ENCODE measurements around the gene FRY. TPM values are rescaled to one million over a fixed set of nuclear protein-coding genes. Genes with fewer than 3 reads are reported as not detected.

The FRY gene
- total and polyA plus RNA-seq, 4 experiments from 2014 or later: 2.3 to 19.2 (median 11.8) TPM

- Mint-ChIP-seq H3K36me3 (peaks cover 5 to 12% of the 10 kb centered on the region in 2 donors), H3K4me1 (no peaks in the 10 kb centered on the region), H3K27me3 (no peaks in the 10 kb centered on the region), H3K27ac (no peak overlapping the region), H3K4me3 (no peak overlapping the region), H3K9me3 (no peaks in the 10 kb centered on the region)
- H3K9me3 ChIP-seq (ENCODE audit: control insufficient read depth in 1 of 2, low read length in 2 of 2): no peaks in the 10 kb centered on the region
- intact Hi-C loops (cut with micrococcal nuclease): no loop called here
- no peaks in the 10 kb centered on the region for H3K27me3 ChIP-seq (ENCODE audit: insufficient read depth, low read length)
- H3K4me3 ChIP-seq (ENCODE audit: low read length in 2 of 2): no peak overlapping the region
- no peak overlapping the region for H3K27ac ChIP-seq (ENCODE audit: low read depth, low read length)
- no peaks in the 10 kb centered on the region for H3K36me3 ChIP-seq (ENCODE audit: insufficient read depth, low read length)
- ChIA-PET CTCF (ENCODE audit: partially characterized antibody) (interaction anchor here (1.4 to 1.5 kb wide), 2 partner anchors 15 to 37 kb away, joined by 3 to 6 read pairs; no protein-coding TSS in a partner anchor), POLR2A (ENCODE audit: partially characterized antibody) (no interaction called here)
- H3K4me1 ChIP-seq (ENCODE audit: insufficient read depth, low read length): no peaks in the 10 kb centered on the region
- DNase-seq: no peak
Measured at GRCh38 chr13:32202268-32202667, 170.7 kb downstream of the FRY start.

GRCh38 chr13:32203221-32203620, 171.6 kb downstream of the FRY start:
- Mint-ChIP-seq H3K9me3 (no peaks in the 10 kb centered on the region), H3K27me3 (no peaks in the 10 kb centered on the region), H3K36me3 (peaks cover 5 to 12% of the 10 kb centered on the region in 2 donors), H3K4me1 (no peaks in the 10 kb centered on the region), H3K4me3 (no peak overlapping the region), H3K27ac (no peak overlapping the region)
- H3K27ac ChIP-seq (ENCODE audit: low read depth, low read length): no peak overlapping the region
- no peaks in the 10 kb centered on the region for H3K4me1 ChIP-seq (ENCODE audit: insufficient read depth, low read length)
- intact Hi-C loops (cut with micrococcal nuclease): no loop called here
- no peaks in the 10 kb centered on the region for H3K9me3 ChIP-seq (ENCODE audit: control insufficient read depth in 1 of 2, low read length in 2 of 2)
- POLR2A ChIA-PET (ENCODE audit: partially characterized antibody): no interaction called here
- no peaks in the 10 kb centered on the region for H3K27me3 ChIP-seq (ENCODE audit: insufficient read depth, low read length)
- no peaks in the 10 kb centered on the region for H3K36me3 ChIP-seq (ENCODE audit: insufficient read depth, low read length)
- DNase-seq: no peak
- no peak overlapping the region for H3K4me3 ChIP-seq (ENCODE audit: low read length in 2 of 2)
- CTCF ChIA-PET (ENCODE audit: partially characterized antibody): interaction anchor here (1.4 kb wide), 1 partner anchor 16 kb away, joined by 3 read pairs; no protein-coding TSS in a partner anchor

- intact Hi-C loops (cut with micrococcal nuclease): no loop called here
- no peaks in the 10 kb centered on the region for H3K36me3 ChIP-seq (ENCODE audit: insufficient read depth, low read length)
- Mint-ChIP-seq H3K36me3 (peaks cover 9 to 14% of the 10 kb centered on the region in 2 donors), H3K4me1 (no peaks in the 10 kb centered on the region), H3K9me3 (no peaks in the 10 kb centered on the region), H3K27ac (no peak overlapping the region), H3K4me3 (peak overlapping the region in 1 of 8 donors; percentile 43), H3K27me3 (no peaks in the 10 kb centered on the region)
- no peaks in the 10 kb centered on the region for H3K27me3 ChIP-seq (ENCODE audit: insufficient read depth, low read length)
- ChIA-PET POLR2A (ENCODE audit: partially characterized antibody) (no interaction called here), CTCF (ENCODE audit: partially characterized antibody) (interaction anchor here (0.8 kb wide), 1 partner anchor 37 kb away, joined by 3 read pairs; no protein-coding TSS in a partner anchor)
- no peak overlapping the region for H3K4me3 ChIP-seq (ENCODE audit: low read length in 2 of 2)
- no peaks in the 10 kb centered on the region for H3K9me3 ChIP-seq (ENCODE audit: control insufficient read depth in 1 of 2, low read length in 2 of 2)
- no peaks in the 10 kb centered on the region for H3K4me1 ChIP-seq (ENCODE audit: insufficient read depth, low read length)
- no peak overlapping the region for H3K27ac ChIP-seq (ENCODE audit: low read depth, low read length)
- DNase-seq: no peak
Measured at GRCh38 chr13:32203736-32204135, 172.2 kb downstream of the FRY start.

- no peaks in the 10 kb centered on the region for H3K9me3 Mint-ChIP-seq
Measured at GRCh38 chr13:32205431-32206096, 174.0 kb downstream of the FRY start.

GRCh38 chr13:32206097-32206740, 174.6 kb downstream of the FRY start:
- Mint-ChIP-seq H3K36me3 (peaks cover 13 to 15% of the 10 kb centered on the region in 2 donors), H3K4me1 (no peaks in the 10 kb centered on the region), H3K27ac (peak overlapping the region in 1 of 7 donors; percentile 29), H3K27me3 (no peaks in the 10 kb centered on the region), H3K4me3 (no peak overlapping the region), H3K9me3 (no peaks in the 10 kb centered on the region)
- POLR2A ChIA-PET (ENCODE audit: partially characterized antibody): no interaction called here
- CTCF ChIA-PET (ENCODE audit: partially characterized antibody): no interaction called here
- Histone ChIP-seq H3K9me3 (ENCODE audit: control insufficient read depth in 1 of 2, low read length in 2 of 2) (no peaks in the 10 kb centered on the region), H3K27me3 (ENCODE audit: insufficient read depth, low read length) (no peaks in the 10 kb centered on the region), H3K27ac (ENCODE audit: low read depth, low read length) (no peak overlapping the region), H3K4me1 (ENCODE audit: insufficient read depth, low read length) (no peaks in the 10 kb centered on the region), H3K36me3 (ENCODE audit: insufficient read depth, low read length) (no peaks in the 10 kb centered on the region), H3K4me3 (ENCODE audit: low read length in 2 of 2) (no peak overlapping the region)
- DNase-seq: no peak
- intact Hi-C loops (cut with micrococcal nuclease): no loop called here

More at GRCh38 chr13:32205431-32206096, 174.0 kb downstream of the FRY start:
- intact Hi-C loops (cut with micrococcal nuclease): no loop called here
- H3K4me3 Mint-ChIP-seq: no peak overlapping the region
- ChIA-PET CTCF (ENCODE audit: partially characterized antibody) (no interaction called here), POLR2A (ENCODE audit: partially characterized antibody) (no interaction called here)
- H3K27me3 Mint-ChIP-seq: no peaks in the 10 kb centered on the region
- peak overlapping the region in 1 of 7 donors; percentile 22 for H3K27ac Mint-ChIP-seq
- no peak overlapping the region for H3K4me3 ChIP-seq (ENCODE audit: low read length in 2 of 2)
- no peaks in the 10 kb centered on the region for H3K4me1 ChIP-seq (ENCODE audit: insufficient read depth, low read length)
- H3K36me3 Mint-ChIP-seq: peaks cover 13 to 15% of the 10 kb centered on the region in 2 donors
- no peaks in the 10 kb centered on the region for H3K36me3 ChIP-seq (ENCODE audit: insufficient read depth, low read length)
- no peak overlapping the region for H3K27ac ChIP-seq (ENCODE audit: low read depth, low read length)
- no peak for DNase-seq
- H3K9me3 ChIP-seq (ENCODE audit: control insufficient read depth in 1 of 2, low read length in 2 of 2): no peaks in the 10 kb centered on the region
- no peaks in the 10 kb centered on the region for H3K27me3 ChIP-seq (ENCODE audit: insufficient read depth, low read length)
- H3K4me1 Mint-ChIP-seq: no peaks in the 10 kb centered on the region

- no peaks in the 10 kb centered on the region for H3K36me3 ChIP-seq (ENCODE audit: insufficient read depth, low read length)
- no peak overlapping the region for H3K27ac Mint-ChIP-seq
- intact Hi-C loops (cut with micrococcal nuclease): no loop called here
Measured at GRCh38 chr13:32208860-32209259, 177.3 kb downstream of the FRY start.

GRCh38 chr13:32209652-32210051, 178.1 kb downstream of the FRY start:
- no peaks in the 10 kb centered on the region for H3K9me3 Mint-ChIP-seq
- Histone ChIP-seq H3K27ac (ENCODE audit: low read depth, low read length) (no peak overlapping the region), H3K27me3 (ENCODE audit: insufficient read depth, low read length) (no peaks in the 10 kb centered on the region), H3K4me3 (ENCODE audit: low read length in 2 of 2) (no peak overlapping the region), H3K4me1 (ENCODE audit: insufficient read depth, low read length) (no peaks in the 10 kb centered on the region), H3K36me3 (ENCODE audit: insufficient read depth, low read length) (no peaks in the 10 kb centered on the region), H3K9me3 (ENCODE audit: control insufficient read depth in 1 of 2, low read length in 2 of 2) (no peaks in the 10 kb centered on the region)
- peaks cover 0 to 1% of the 10 kb centered on the region in 2 donors for H3K27me3 Mint-ChIP-seq
- intact Hi-C loops (cut with micrococcal nuclease): no loop called here
- CTCF ChIA-PET (ENCODE audit: partially characterized antibody): no interaction called here
- POLR2A ChIA-PET (ENCODE audit: partially characterized antibody): no interaction called here
- H3K27ac Mint-ChIP-seq: no peak overlapping the region
- H3K36me3 Mint-ChIP-seq: peaks cover 29 to 35% of the 10 kb centered on the region in 2 donors
- H3K4me1 Mint-ChIP-seq: no peaks in the 10 kb centered on the region
- no peak for DNase-seq
- no peak overlapping the region for H3K4me3 Mint-ChIP-seq

More at GRCh38 chr13:32208860-32209259, 177.3 kb downstream of the FRY start:
- Mint-ChIP-seq H3K4me1 (no peaks in the 10 kb centered on the region), H3K27me3 (peaks cover 0 to 1% of the 10 kb centered on the region in 2 donors), H3K9me3 (no peaks in the 10 kb centered on the region), H3K36me3 (peaks cover 25 to 28% of the 10 kb centered on the region in 2 donors), H3K4me3 (no peak overlapping the region)
- ChIA-PET POLR2A (ENCODE audit: partially characterized antibody) (no interaction called here), CTCF (ENCODE audit: partially characterized antibody) (no interaction called here)
- Histone ChIP-seq H3K27me3 (ENCODE audit: insufficient read depth, low read length) (no peaks in the 10 kb centered on the region), H3K4me1 (ENCODE audit: insufficient read depth, low read length) (no peaks in the 10 kb centered on the region), H3K9me3 (ENCODE audit: control insufficient read depth in 1 of 2, low read length in 2 of 2) (no peaks in the 10 kb centered on the region), H3K27ac (ENCODE audit: low read depth, low read length) (no peak overlapping the region), H3K4me3 (ENCODE audit: low read length in 2 of 2) (no peak overlapping the region)
- DNase-seq: no peak

Measured in CD4-positive, alpha-beta memory T cell (primary cell).